Esophagus squamous epithelium (tissue), 5 donors: Measurements from ENCODE around the gene BMERB1. TPM values are rescaled to one million over a fixed set of nuclear protein-coding genes. Genes with fewer than 3 reads are reported as not detected.
"Not testable (repeated sequence)": the region's sequence is repeated elsewhere in the genome, so short reads cannot be mapped to it uniquely, and the experiment has no call there.

Experiments used
- DNase-seq: peaks from one replicate; lab custom pipeline; 2025; lab: John Stamatoyannopoulos, UW
- H3K27ac ChIP-seq, 4 donors: fragments of 200-600 bp; sonication (generic); one replicate each; pipeline ENCODE4 v1.5.1; 2016 to 2019; ENCODE audit warnings: mild to moderate bottlenecking in 1 of 4
- H3K27me3 ChIP-seq, 4 donors: fragments of 200-600 bp; sonication (generic); 1 replicate in 3 of 4; 2 replicates in 1 of 4; pipeline versions ENCODE4 v1.5.1 to v1.6.0; 2017 to 2021; ENCODE audit warnings: antibody characterized with exemption in 1 of 4
- H3K36me3 ChIP-seq, 3 donors: fragments of 200-600 bp; sonication (generic); one replicate each; pipeline ENCODE4 v1.5.1; 2016 to 2019
- H3K4me1 ChIP-seq, 3 donors: fragments of 200-600 bp; sonication (generic); one replicate each; pipeline ENCODE4 v1.5.1; 2017 to 2019
- H3K4me3 ChIP-seq, 4 donors: fragments of 200-600 bp; sonication (generic); 1 replicate in 3 of 4; 2 replicates in 1 of 4; pipeline ENCODE4 v1.5.1; 2016 to 2019; ENCODE audit warnings: mild to moderate bottlenecking in 2 of 4, moderate library complexity in 1 of 4
- H3K9me3 ChIP-seq, 3 donors: fragments of 200-600 bp; sonication (generic); one replicate each; pipeline ENCODE4 v1.5.1; 2016 to 2019
- POLR2A ChIP-seq, 4 donors: fragments of 450-650 bp; IDR thresholded peaks; one replicate each; pipeline ENCODE4 v1.6.1; 2017; ENCODE audit warnings: antibody characterized with exemption in 4 of 4, mild to moderate bottlenecking in 4 of 4, moderate library complexity in 3 of 4
- WGBS, 2 donors: methylation state at CpG; one replicate each; pipeline ENCODE4 v1.1.5; 2018; 5-methylcytosine and 5-hydroxymethylcytosine counted together
- intact Hi-C: fragments of 100-400 bp; cut with DNase I; formaldehyde crosslinking; loops from one replicate; pipeline ENCODE4 v1.15.0; 2022
- total RNA-seq, 4 donors: library from RNA; depleted of rRNA; stranded (reverse); fragments of >200 nt; gene quantifications; one replicate each; pipeline ENCODE4 v1.1.0, GENCODE V29; 2016
- TF ChIP-seq, protein P1 (sequence below), 6 experiments: fragments of 450-650 bp in 4 of 6; fragments of 200-600 bp in 2 of 6; sonication (generic) in 2 of 6; IDR thresholded peaks; one replicate each; pipeline ENCODE4 v1.5.1; 2016 to 2019; ENCODE audit warnings: antibody characterized with exemption in 6 of 6, mild to moderate bottlenecking in 4 of 6, moderate library complexity in 4 of 6
- donor health status: DM: yes; HTN: yes; CAD: no.

BMERB1 gene
- total RNA-seq, 4 donors from 2014 or later, result 3.4 to 38.1 (median 14.9) TPM

DNA sequence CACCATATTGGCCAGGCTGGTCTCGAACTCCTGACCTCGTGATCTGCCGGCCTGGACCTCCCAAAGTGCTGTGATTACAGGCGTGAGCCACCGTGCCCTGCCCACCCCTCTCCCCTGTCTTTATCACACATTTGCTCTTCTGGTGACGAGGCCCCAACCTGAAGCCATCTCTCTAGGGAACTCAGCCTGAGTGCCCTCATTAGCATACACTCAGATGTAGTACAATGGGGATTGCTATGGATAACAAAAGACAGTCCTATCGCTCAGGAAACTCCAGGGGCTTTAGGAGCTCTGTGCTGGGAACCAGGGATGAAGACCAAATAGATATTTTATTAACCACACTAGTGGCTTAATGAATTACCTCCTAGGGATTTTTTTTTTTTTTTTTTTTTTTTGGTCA, 107.9 kb downstream of the BMERB1 start:
- 87 to 92% methylated on average over 7 of the region's 7 CpGs for WGBS, 2 donors
- intact Hi-C loops, result no loop called here
- no peak for DNase-seq

DNA sequence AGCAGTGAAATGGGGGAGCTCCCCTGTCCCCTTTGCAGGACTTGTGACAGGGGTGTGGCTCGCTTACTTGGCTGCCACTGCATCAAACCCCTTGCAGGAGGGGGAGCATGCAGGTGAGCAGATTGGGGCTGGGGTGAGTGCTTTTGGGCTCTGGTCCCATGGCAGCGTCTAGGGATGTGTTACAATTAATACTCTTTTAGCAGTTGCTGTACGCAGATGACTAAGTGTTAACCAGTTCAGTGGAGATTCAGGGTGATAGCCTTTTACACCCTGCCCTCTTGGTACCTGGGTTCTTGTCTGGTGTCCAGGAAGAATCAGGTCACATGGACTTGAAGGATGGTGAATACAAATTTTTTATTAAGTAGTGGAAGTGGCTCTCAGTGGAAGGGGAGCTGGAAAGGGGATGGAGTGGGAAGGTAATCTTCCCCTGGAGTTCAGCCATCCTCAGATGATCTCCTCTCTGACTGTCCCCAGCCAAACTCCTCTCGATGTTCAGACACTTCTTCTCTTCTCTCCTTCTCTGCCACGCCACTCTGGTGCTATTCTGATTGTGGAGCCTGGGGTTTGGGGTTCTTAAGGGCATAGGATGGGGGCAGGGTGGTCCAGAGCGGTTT, 108.5 kb downstream of the BMERB1 start:
- WGBS, 2 donors, result 81 to 87% methylated on average over 4 to 5 of the region's 6 CpGs
- no peak for DNase-seq

More for the DNA sequence above, 107.9 kb downstream of the BMERB1 start:
- peaks cover 0 to 8% (median 0%) of the 10 kb centered on the region in 3 donors for H3K9me3 ChIP-seq
- no peak overlapping the region for H3K27ac ChIP-seq
- H3K4me3 ChIP-seq, result no peak overlapping the region
- H3K4me1 ChIP-seq, result peaks cover 0 to 24% (median 0%) of the 10 kb centered on the region in 3 donors
- H3K36me3 ChIP-seq, result no peaks in the 10 kb centered on the region
- no peak for TF ChIP-seq POLR2A (IDR thresholded peaks at IDR 0.05)
- TF ChIP-seq, protein P1, sequence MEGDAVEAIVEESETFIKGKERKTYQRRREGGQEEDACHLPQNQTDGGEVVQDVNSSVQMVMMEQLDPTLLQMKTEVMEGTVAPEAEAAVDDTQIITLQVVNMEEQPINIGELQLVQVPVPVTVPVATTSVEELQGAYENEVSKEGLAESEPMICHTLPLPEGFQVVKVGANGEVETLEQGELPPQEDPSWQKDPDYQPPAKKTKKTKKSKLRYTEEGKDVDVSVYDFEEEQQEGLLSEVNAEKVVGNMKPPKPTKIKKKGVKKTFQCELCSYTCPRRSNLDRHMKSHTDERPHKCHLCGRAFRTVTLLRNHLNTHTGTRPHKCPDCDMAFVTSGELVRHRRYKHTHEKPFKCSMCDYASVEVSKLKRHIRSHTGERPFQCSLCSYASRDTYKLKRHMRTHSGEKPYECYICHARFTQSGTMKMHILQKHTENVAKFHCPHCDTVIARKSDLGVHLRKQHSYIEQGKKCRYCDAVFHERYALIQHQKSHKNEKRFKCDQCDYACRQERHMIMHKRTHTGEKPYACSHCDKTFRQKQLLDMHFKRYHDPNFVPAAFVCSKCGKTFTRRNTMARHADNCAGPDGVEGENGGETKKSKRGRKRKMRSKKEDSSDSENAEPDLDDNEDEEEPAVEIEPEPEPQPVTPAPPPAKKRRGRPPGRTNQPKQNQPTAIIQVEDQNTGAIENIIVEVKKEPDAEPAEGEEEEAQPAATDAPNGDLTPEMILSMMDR (IDR thresholded peaks at IDR 0.05), result no peak
- no peaks in the 10 kb centered on the region for H3K27me3 ChIP-seq

DNA sequence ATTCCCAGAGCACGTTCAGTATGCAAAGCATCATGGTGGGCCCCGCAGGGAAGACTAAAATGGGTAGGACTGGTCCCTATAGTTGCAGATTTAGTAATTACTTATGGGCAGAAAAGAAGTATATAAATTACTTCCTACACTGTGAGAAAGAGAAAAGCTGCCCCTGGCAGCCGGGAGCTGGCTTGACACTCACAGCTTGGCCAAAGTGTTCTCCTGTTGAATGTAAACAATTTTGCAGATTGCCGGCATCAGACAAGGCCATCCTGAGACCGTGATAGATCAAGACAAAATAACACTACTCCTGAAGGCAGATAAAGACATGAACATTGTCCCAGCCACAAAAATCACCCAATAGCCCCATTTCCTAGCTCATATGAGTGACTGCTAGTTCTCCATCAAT, 110.0 kb downstream of the BMERB1 start:
- 41 to 46% methylated on average over 5 of the region's 5 CpGs for WGBS, 2 donors
- TF ChIP-seq POLR2A (IDR thresholded peaks at IDR 0.05), result no peak
- TF ChIP-seq, protein P1 (IDR thresholded peaks at IDR 0.05), result no peak

More for the DNA sequence above, 108.5 kb downstream of the BMERB1 start:
- Histone ChIP-seq H3K27me3 (no peaks in the 10 kb centered on the region), H3K9me3 (peaks cover 0 to 8% (median 0%) of the 10 kb centered on the region in 3 donors), H3K4me3 (no peak overlapping the region), H3K4me1 (peaks cover 0 to 24% (median 0%) of the 10 kb centered on the region in 3 donors), H3K27ac (no peak overlapping the region), H3K36me3 (no peaks in the 10 kb centered on the region)
- TF ChIP-seq, protein P1 (IDR thresholded peaks at IDR 0.05), result no peak
- no peak for TF ChIP-seq POLR2A (IDR thresholded peaks at IDR 0.05)
- intact Hi-C loops, result no loop called here

DNA sequence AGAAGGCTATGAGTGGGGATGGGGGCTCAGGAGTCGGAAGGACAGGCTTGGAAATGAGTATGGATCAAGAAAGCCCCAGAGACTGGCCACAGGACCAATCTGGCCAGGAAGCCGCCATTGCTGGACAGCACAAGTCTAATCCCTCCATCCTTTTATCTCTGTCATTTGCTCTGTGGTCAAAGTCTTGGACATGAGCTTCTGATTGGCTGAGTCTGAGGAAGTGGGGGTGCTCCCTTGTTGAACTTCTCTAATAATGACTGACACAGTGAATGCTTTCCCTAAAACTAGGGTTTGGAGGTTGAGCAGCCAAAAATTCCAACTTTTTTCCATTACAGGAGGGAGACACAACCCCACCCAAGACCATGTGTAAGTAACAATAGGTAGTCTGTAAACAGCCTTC, 111.2 kb downstream of the BMERB1 start:
- no peak overlapping the region for H3K4me3 ChIP-seq

More for the DNA sequence above, 110.0 kb downstream of the BMERB1 start:
- H3K27ac ChIP-seq, result no peak overlapping the region
- no peak overlapping the region for H3K4me3 ChIP-seq
- intact Hi-C loops, result no loop called here
- no peaks in the 10 kb centered on the region for H3K36me3 ChIP-seq
- H3K4me1 ChIP-seq, result peaks cover 0 to 24% (median 0%) of the 10 kb centered on the region in 3 donors
- DNase-seq, result no peak
- no peaks in the 10 kb centered on the region for H3K27me3 ChIP-seq
- H3K9me3 ChIP-seq, result peaks cover 0 to 8% (median 0%) of the 10 kb centered on the region in 3 donors

DNA sequence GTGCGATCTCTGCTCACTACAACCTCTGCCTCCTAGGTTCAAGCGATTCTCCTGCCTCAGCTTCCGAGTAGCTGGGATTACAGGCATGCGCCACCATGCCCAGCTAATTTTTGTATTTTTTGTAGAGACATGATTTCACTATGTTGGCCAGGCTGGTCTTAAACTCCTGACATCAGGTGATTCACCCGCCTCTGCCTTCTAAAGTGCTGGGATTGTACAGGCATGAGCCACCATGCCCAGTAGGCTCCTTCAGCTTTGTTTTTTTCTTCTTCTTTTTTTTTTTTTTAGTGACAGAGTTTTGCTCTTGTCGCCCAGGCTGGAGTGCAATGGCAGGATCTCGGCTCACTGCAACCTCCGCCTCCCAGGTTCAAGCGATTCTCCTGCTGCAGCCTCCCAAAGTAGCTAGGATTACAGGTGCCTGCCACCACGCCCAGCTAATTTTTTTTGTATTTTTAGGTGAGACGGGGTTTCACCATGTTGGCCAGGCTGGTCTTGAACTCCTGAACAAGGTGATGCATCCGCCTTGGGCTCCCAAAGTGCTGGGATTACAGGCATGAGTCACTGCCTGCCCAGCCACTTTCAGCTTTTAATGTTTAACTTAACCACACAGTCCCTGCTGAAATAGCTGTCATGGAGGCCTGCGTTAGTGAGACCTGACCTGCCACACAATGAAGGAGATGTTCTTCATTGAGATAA, 112.8 kb downstream of the BMERB1 start:
- H3K4me3 ChIP-seq, H3K27me3 ChIP-seq, H3K36me3 ChIP-seq, H3K9me3 ChIP-seq, intact Hi-C loops, DNase-seq: not testable (repeated sequence)
- H3K27ac ChIP-seq, result peak overlapping the region in 1 of 4 donors; percentile 22
- peaks cover 0 to 36% (median 9%) of the 10 kb centered on the region in 3 donors for H3K4me1 ChIP-seq
- WGBS, 2 donors, result 51 to 58% methylated on average over 11 to 12 of the region's 13 CpGs

More for the DNA sequence above, 111.2 kb downstream of the BMERB1 start:
- H3K27ac ChIP-seq, result no peak overlapping the region
- TF ChIP-seq, protein P1 (IDR thresholded peaks at IDR 0.05), result no peak
- no peak for TF ChIP-seq POLR2A (IDR thresholded peaks at IDR 0.05)
- no peaks in the 10 kb centered on the region for H3K27me3 ChIP-seq
- intact Hi-C loops, result no loop called here
- peaks cover 0 to 8% (median 0%) of the 10 kb centered on the region in 3 donors for H3K9me3 ChIP-seq
- 92 to 97% methylated on average over 2 of the region's 2 CpGs for WGBS, 2 donors
- H3K4me1 ChIP-seq, result peaks cover 0 to 27% (median 3%) of the 10 kb centered on the region in 3 donors
- H3K36me3 ChIP-seq, result no peaks in the 10 kb centered on the region
- no peak for DNase-seq
